ENCODE measurements around the gene BMP7.

The BMP7 gene

GRCh38 chr20:57153238-57153905 is 113.1 kb downstream of the BMP7 start:
- no peak for DNase-seq

GRCh38 chr20:57152557-57152956 is 113.9 kb downstream of the BMP7 start:
- no peak for DNase-seq

- DNase-seq = no peak
These were observed 115.9 kb downstream of the BMP7 start for GRCh38 chr20:57150559-57150958.

- DNase-seq = no peak
These were observed 118.2 kb downstream of the BMP7 start for GRCh38 chr20:57148263-57148662.

- no peak for DNase-seq
These were observed 119.3 kb downstream of the BMP7 start for GRCh38 chr20:57147185-57147584.

GRCh38 chr20:57146155-57146554 is 120.3 kb downstream of the BMP7 start:
- DNase-seq = no peak

- DNase-seq = no peak
These were observed 121.3 kb downstream of the BMP7 start for GRCh38 chr20:57145089-57145631.

- DNase-seq = no peak
These were observed 123.3 kb downstream of the BMP7 start for GRCh38 chr20:57143173-57143572.

GRCh38 chr20:57142667-57143066 is 123.8 kb downstream of the BMP7 start:
- peak in 8 of 51 donors; percentile 6 to 43 (median 21) for DNase-seq

GRCh38 chr20:57141492-57141891 is 124.9 kb downstream of the BMP7 start:
- DNase-seq = no peak

- no peak for DNase-seq
These were observed 126.0 kb downstream of the BMP7 start for GRCh38 chr20:57140416-57140965.

GRCh38 chr20:57139342-57140093 is 126.9 kb downstream of the BMP7 start:
- DNase-seq = no peak

- no peak for DNase-seq
These were observed 128.0 kb downstream of the BMP7 start for GRCh38 chr20:57138198-57138995.

- DNase-seq = no peak
These were observed 128.8 kb downstream of the BMP7 start for GRCh38 chr20:57137676-57138075.

GRCh38 chr20:57136734-57137133 is 129.7 kb downstream of the BMP7 start:
- DNase-seq = no peak

GRCh38 chr20:57135875-57136274 is 130.6 kb downstream of the BMP7 start:
- no peak for DNase-seq

- DNase-seq = no peak
These were observed 131.6 kb downstream of the BMP7 start for GRCh38 chr20:57134804-57135203.

GRCh38 chr20:57133926-57134650 is 132.4 kb downstream of the BMP7 start:
- DNase-seq = no peak

- DNase-seq = no peak
These were observed 134.6 kb downstream of the BMP7 start for GRCh38 chr20:57131601-57132391.

- DNase-seq = no peak
These were observed 135.4 kb downstream of the BMP7 start for GRCh38 chr20:57131077-57131476.

All from hypothalamus (tissue), 51 donors.